GM19468 (cell line): ENCODE data around the gene CASQ1.

Experiments used
- ATAC-seq: cut with Tn5 transposase; IDR thresholded peaks from one replicate; pipeline ENCODE4 v1.9.1; 2021; ENCODE audit warnings: mild to moderate bottlenecking, moderate library complexity, moderate number of reproducible peaks; ENCODE audit not compliant: unreplicated experiment; ENCODE audit errors: extremely low read depth

The CASQ1 gene

DNA sequence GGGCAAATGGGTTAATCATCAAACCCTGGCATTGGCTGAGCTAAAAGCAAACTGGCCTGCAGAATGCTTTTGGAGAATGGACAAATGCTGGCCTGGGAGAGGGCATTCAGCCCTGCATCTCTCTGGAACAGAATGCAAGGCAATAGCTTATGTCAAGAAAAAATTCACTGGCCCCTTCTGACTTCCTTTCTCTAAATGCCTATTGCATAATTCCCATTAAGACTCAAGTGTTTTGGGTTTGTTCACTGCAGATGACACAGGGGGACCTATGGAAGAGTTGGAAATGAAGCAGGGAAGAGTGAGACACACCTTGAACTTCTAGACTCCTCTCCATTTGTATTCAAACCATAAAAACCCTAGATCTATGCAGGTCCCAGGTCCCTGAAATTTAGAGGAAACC lies 30.7 kb downstream of the CASQ1 start:
- no peak for ATAC-seq

DNA sequence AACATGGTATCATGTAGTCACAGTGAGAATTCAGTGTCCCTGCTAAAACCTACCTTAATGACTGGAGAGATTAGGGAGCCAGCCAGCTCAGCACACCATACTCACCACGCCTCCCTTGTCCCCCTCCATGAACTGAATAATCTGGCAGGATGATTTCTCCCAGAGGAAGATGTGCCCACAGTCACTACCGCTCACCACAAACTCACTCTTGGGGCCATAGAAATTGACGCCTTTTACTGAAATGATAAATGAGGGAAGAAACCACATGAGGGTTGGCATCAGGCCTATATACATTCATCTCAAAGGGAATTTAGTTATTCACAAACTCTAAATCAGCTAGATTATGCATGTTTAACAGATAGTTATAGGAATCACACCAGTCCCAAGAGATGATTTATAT lies 32.2 kb downstream of the CASQ1 start:
- no peak for ATAC-seq

DNA sequence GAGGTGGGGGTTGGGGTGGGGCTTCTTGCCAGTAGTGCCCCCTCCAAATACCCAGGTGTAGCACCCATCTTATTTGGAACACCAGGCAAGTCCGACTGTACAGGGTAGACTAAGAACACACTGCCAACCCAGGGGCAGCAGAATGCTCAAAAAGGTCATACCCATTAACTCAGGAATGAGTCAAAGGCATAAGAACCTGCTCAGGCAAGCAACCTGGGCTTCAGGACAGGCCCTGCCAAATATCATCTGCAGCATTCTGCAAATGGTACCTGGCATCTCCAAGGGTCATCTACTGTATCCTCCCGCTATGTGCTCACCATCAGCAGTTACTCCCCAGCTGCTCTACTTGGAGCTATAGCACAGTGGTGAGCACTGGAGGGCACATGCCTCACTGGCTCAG lies 34.2 kb downstream of the CASQ1 start:
- no peak for ATAC-seq

DNA sequence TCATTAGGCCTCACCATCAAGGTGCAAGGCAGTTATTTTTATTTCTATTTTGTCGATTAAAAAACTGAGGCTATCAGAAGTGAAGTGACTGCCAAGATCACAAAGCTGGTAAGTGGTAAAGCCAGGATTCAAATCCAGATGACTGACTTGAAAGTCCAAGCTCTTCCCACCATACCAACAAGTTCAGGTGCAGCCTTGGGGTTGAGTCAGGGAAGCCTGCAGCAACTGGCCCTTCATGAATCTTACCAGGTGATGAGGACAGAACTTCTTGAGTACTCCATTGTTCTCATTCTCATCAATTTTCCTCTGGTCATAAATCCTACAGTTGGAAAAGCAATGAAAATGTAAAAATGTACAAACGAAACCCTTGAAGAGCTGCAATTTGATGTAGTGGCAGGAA lies 35.0 kb downstream of the CASQ1 start:
- no peak for ATAC-seq

DNA sequence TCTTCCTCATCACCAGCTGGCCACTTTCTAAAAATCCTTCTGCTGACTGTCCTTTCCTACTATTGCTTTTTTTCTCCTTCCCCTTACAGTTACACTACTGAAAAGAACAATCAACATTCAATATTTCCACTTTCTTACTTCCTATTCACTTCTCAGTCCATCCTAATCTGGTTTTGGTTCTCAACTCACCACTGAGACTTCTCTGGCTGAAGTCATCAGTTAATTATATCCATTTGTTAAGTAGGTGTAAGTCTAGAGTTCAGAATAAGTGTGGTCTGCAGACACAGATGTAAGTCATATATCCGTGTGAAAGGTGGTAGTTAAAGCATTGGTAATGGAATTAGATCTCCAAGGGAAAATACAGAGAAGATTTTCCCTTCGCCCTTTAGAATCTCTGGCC lies 36.2 kb downstream of the CASQ1 start:
- ATAC-seq: no peak

DNA sequence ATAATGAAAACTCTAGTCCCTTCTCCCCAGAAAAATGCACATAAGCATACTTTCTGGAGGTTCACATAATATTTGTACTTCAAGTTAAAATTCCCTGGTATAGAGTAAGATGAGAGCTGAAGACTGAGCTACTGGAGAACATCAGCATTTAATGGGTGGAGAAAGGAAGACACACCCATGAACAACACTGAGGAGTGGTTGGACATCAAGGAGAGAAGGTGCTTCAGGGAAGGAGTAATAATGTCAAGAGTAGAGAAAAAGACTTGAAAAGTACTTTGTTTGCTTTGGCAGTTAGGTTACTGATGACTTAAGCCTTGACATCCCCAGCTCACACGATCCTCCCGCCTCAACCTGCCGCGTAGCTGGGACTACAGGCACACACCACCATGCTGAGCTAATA lies 36.7 kb downstream of the CASQ1 start:
- ATAC-seq: no peak

DNA sequence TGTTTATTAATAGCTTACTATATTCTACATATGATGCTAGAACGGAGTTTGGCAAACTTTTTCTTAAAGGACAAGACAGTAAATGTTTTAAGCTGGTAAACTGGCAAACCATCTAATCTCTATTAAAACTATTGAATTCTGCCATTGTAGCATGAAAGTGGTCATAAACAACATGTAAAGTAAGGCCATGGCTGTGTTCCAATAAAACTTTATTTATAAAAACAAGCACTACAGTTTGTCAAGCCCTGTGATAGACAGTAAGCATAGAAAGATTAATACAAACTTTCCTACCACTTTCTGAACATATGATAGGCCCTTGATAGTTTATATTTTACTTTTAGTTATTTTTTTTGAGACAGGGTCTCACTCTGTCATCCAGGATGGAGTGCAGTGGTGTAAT lies 37.2 kb downstream of the CASQ1 start:
- ATAC-seq: no peak

DNA sequence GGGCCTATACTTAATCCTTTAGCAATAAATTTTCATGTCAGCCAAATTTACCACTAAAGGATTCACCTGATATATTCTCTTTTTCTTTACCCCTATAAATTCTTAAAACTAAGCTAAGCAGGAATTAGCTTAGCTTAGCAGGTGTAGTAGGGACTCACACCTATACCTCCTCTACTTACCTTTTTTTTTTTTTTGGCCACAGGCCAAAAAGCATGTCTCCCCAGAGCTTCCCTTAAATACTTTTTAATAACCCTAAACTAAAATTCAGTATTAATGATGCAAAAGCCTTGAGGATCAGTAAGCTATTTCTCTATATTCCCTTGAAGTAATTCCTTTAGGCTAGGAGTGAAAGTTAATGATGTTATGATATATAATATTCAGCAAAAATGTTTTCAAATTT lies 38.1 kb downstream of the CASQ1 start:
- no peak for ATAC-seq

DNA sequence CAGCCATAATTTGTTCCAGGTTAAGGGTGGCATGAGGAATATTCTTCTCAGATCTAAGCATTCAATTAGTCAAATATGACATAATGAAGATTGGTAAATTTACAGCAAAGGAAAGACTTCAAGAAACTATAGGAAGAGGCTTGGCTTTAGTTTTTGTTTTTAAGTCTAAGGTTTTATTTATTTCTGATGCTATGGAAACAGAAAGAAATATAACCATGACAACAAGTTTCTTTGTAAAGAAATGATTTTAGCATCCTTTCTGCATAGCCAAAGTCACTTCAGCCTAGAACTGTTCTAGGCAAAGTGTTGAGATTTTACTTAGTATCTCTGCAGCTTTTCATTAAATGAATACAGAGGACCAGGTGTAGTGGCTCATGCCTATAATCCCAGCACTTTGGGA lies 42.5 kb downstream of the CASQ1 start:
- no peak for ATAC-seq

DNA sequence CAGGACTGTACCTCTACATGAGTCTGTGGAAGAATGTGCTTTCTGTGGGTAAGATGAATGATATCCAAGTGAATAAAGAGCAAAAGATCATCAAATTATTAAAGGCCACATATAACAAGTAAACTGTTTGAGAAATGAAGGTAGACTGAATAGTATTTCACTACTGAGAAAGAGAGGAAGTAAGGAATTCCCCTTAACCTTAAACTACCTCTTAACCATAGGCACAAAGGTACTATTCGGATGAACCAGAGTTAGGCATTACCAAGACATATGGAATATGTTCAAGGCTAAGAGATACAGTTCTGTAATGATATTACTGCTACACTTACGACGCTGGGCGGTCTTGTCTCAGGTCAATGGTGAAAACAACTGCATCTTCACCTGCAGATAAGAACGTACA lies 46.4 kb downstream of the CASQ1 start:
- no peak for ATAC-seq

DNA sequence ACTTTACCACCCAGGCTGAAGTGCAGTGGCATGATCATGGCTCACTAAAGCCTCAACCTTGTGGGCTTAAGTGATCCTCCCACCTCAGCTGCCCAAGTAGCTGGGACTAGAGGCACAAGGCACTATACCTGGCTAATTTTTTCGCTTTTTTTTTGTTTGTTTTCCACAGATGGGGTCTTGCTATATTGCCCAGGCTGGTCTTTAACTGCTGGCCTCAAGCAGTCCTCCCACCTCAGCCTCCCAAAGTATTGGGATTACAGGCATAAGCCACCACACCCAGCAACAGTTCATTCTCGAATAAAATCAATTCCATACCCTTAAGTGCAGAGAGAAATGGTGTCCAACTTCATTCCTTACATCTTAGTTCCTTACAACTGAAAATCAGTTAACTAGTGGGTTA lies 47.2 kb downstream of the CASQ1 start:
- no peak for ATAC-seq

DNA sequence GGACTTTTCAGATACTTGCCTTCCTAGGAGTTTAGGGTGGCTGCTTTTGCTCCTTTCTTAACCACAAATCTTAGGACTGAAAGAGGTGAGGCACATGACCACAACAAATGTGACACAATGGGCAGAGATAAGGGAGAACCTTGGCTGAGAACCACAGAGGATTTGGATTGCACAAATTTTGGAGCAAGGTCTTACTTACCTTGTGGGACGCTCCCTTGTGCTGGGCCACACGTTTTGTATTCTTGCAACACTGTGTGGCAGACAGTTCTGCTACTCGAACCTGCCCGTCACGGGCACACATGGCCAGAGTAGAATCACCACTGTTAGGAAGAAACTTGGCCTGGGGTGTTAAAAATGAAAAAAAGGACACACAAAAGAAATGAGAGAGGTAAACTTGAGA lies 48.0 kb downstream of the CASQ1 start:
- no peak for ATAC-seq

DNA sequence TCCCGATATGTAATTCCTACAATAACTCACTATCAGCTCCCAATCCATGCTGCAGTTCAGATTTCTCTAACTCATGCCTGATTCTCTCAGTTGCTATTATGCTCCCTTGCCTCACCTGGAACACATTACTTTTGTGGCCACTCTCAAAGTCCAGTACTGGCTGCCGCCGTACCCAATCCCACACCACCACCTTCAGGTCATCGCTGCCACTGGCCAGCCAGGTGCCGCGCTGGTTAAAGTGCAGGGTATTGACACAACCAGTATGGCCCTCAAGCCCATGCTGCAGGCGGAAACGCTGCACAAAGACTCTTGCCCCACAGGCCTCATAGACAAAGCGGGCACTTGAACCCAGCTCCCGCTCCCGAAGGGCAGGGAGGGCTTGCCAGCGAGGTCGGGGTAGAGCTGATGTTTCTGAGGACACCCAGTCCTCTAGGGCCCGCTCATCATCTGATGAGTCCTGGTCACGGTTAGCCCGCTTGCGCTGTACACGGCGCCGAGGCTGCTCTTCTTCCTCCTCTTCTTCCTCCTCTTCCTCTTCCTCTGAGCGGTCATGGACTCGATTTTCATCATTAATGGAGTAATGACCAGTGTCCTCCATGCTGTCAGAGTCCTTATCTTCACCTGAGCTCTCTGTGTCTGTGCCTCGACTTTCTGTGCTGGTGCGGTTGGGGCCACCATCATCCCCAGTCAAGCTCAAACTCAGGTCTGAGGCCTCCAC lies 49.4 kb downstream of the CASQ1 start:
- ATAC-seq: no peak

DNA sequence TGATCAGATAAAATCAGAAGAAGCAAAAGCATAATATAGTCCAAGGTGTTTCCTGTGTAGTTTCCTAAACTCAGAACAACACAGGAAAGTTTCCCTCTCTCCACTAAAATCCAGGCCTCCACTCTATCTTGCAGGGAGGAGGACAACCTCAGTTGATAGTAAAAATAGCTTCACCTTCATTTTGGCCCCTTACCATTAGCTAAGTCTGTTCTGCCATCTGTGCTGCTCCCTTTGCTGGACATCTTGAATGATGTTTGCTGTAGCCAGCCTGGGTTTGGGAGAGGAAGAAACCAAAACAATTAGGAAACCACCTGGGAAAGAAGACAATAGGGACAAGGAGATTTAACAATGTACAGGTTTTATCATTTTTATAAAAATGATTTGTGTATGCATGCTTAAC lies 53.4 kb downstream of the CASQ1 start:
- no peak for ATAC-seq

DNA sequence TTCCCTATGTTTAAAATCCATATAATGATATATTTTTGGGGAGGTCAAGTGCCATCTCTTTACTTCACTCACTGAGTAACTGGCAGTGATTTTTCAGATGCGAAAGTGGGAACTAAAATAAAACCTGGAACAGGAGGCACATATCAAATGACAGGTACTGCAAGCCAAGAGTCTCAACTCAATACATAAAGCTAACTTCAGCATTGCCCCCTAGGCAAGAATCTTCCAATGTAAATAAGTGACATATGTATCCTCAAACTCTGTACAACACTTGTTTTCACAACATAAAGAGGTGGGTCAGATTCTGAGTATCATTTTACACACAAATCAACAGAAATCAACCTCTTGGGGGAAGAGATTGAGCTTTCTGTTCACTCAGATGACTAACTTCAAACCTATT lies 53.8 kb downstream of the CASQ1 start:
- no peak for ATAC-seq

DNA sequence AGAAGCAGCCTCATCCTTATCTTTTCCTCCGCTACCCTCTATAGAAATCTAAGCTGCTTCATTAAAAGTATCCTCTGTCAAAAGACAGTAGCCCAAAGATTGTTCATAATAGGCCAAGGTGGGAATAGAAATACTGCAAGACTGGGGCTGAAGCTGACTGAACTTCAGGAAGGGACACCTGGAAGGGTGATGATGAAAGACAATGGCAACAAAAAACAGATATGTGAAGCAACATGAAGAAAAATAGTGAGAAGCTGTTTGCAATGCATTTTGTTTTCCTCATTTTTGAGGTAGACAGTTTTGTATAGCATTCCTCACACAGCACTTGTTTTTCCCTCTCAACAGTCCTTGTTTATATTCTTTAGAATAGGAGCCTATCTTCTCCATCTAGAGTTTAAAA lies 55.1 kb downstream of the CASQ1 start:
- no peak for ATAC-seq

DNA sequence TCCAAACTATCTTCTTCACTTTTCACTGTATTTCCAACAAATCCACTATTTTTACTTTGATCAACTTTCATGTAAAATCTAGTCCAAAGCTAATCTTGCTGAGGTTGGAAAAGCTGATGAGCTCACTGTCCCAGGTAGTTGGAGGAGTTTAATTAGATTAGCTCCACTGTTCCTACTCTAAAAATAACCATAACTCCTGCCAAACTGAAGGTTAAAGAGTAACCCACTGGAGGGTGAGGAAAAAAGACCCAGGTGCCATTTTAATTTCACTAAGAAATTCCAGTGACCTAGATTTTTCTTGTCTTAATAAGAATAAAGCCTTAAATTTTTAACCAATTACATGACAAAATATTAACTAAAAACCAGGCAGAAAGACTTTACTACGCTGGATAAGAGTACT lies 56.7 kb downstream of the CASQ1 start:
- ATAC-seq: no peak

DNA sequence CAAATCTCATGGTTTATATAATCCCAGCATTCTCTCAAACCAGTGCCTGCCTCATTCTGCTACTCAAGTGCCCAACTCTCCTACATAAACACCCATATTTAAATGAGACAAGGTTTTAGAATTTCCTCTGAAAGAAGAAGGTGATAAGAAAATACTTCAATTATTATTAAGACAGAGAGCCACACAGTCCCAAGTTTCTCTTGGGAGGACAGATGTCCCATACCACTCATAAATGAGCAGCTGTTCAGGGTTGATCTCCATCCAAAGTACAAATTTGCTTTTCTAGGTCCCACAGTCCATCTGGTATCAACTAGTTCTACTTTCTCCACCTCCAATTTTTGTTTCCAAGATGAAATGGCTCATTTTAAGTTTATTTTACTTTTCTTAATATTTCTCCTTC lies 60.6 kb downstream of the CASQ1 start:
- ATAC-seq: no peak
